Anterior cingulate cortex (tissue), 58 donors: ENCODE results near the gene CELF5.
"Not testable (repeated sequence)": the region's sequence is repeated elsewhere in the genome, so short reads cannot be mapped to it uniquely, and the experiment has no call there.

ENCODE experiments used
- DNase-seq, 58 donors: peaks; one replicate each; lab custom pipeline; 2025; lab: John Stamatoyannopoulos, UW

Gene CELF5

GRCh38 chr19:3189702-3190469, 34.6 kb upstream of the CELF5 start:
- no peak for DNase-seq

- DNase-seq = no peak
Observed at GRCh38 chr19:3190470-3190770, 34.0 kb upstream of the CELF5 start.

GRCh38 chr19:3190921-3191805, 33.3 kb upstream of the CELF5 start:
- DNase-seq = no peak

GRCh38 chr19:3191806-3192104, 32.7 kb upstream of the CELF5 start:
- not testable (repeated sequence) for DNase-seq

GRCh38 chr19:3192228-3192635, 32.2 kb upstream of the CELF5 start:
- DNase-seq = no peak

GRCh38 chr19:3192684-3193083, 31.8 kb upstream of the CELF5 start:
- DNase-seq = no peak

GRCh38 chr19:3193256-3194105, 31.0 kb upstream of the CELF5 start:
- DNase-seq = no peak

GRCh38 chr19:3194106-3195087, 30.1 kb upstream of the CELF5 start:
- no peak for DNase-seq

GRCh38 chr19:3196064-3196932, 28.2 kb upstream of the CELF5 start:
- DNase-seq = no peak

GRCh38 chr19:3196933-3197205, 27.6 kb upstream of the CELF5 start:
- no peak for DNase-seq

GRCh38 chr19:3198901-3199700, 25.4 kb upstream of the CELF5 start:
- DNase-seq = no peak

- DNase-seq = no peak
Observed at GRCh38 chr19:3201072-3201700, 23.3 kb upstream of the CELF5 start.

- DNase-seq = no peak
Observed at GRCh38 chr19:3201911-3202310, 22.6 kb upstream of the CELF5 start.

GRCh38 chr19:3202346-3202745, 22.1 kb upstream of the CELF5 start:
- no peak for DNase-seq

GRCh38 chr19:3202895-3203294, 21.6 kb upstream of the CELF5 start:
- DNase-seq = not testable (repeated sequence)

GRCh38 chr19:3203805-3204645, 20.4 kb upstream of the CELF5 start:
- DNase-seq = no peak
